ENCODE measurements around the gene CNTLN.
"Not testable (repeated sequence)": the region's sequence is repeated elsewhere in the genome, so short reads cannot be mapped to it uniquely, and the experiment has no call there.

DNA sequence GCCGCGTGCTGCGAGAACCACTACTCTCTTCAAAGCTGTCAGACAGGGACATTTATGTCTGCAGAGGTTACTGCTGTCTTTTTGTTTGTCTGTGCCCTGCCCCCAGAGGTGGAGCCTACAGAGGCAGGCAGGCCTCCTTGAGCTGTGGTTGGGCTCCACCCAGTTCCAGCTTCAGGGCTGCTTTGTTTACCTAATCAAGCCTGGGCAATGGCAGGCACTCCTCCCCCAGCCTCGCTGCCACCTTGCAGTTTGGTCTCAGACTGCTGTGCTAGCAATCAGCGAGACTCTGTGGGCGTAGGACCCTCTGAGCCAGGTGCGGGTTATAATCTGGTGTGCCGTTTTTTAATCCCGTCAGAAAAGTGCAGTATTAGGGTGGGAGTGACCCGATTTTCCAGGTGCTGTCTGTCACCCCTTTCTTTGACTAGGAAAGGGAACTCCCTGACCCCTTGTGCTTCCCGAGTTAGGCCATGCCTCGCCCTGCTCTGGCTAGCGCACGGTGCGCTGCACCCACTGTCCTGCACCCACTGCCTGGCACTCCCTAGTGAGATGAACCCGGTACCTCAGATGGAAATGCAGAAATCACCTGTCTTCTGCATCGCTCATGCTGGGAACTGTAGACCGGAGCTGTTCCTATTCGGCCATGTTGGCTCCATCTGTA lies 133.8 kb downstream of the CNTLN start:
- TF ChIP-seq, protein P1, sequence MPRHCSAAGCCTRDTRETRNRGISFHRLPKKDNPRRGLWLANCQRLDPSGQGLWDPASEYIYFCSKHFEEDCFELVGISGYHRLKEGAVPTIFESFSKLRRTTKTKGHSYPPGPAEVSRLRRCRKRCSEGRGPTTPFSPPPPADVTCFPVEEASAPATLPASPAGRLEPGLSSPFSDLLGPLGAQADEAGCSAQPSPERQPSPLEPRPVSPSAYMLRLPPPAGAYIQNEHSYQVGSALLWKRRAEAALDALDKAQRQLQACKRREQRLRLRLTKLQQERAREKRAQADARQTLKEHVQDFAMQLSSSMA (CRISPR knock-in tag; IDR thresholded peaks at IDR 0.05): not testable (repeated sequence)
- TF ChIP-seq RAD21 (CRISPR knock-in tag; conservative IDR thresholded peaks at IDR 0.05 in 1 of 2, IDR thresholded peaks at IDR 0.05 in 1 of 2); KDM1A (IDR thresholded peaks at IDR 0.05); RFX5 (IDR thresholded peaks at IDR 0.05; ENCODE audit: low read depth, low read length); CBX8 (IDR thresholded peaks at IDR 0.05; ENCODE audit: borderline replicate concordance, extremely low read depth, low read depth, low read length, poor library complexity, severe bottlenecking); KLF10 (CRISPR knock-in tag; IDR thresholded peaks at IDR 0.05): not testable (repeated sequence)
